B cell (primary cell): ENCODE data around the gene NIPAL1. TPM values are rescaled to one million over a fixed set of nuclear protein-coding genes. Genes with fewer than 3 reads are reported as not detected.

ENCODE experiments used
- ATAC-seq: fragments of 200-7000 bp; cut with Tn5 transposase; one replicate; pipeline ENCODE4 v1.10.0; 2021; ENCODE audit warnings: low read depth, mild to moderate bottlenecking, moderate number of reproducible peaks, moderate library complexity
- CTCF ChIA-PET: fragments of 350-600 bp; sonication (Branson Sonifier 250); formaldehyde crosslinking; loops from one replicate; lab custom pipeline; 2021; ENCODE audit warnings: antibody characterized with exemption, inconsistent platforms; lab: Charles Lee
- POLR2A ChIA-PET: fragments of 350-600 bp; sonication (Branson Sonifier 250); formaldehyde crosslinking; loops from one replicate; lab custom pipeline; 2021; ENCODE audit warnings: antibody characterized with exemption; lab: Charles Lee
- DNase-seq: peaks from one replicate; pipeline ENCODE4 v3.0.0; 2013
- H2AFZ ChIP-seq: 2 replicates; pipeline ENCODE4 v1.6.1; 2012; ENCODE audit warnings: mild to moderate bottlenecking, low read depth, low read length; ENCODE audit not compliant: insufficient read depth, poor library complexity, severe bottlenecking
- H3K27ac ChIP-seq, 2 donors: 1 replicate in 1 of 2; 2 replicates in 1 of 2; pipeline ENCODE4 v1.5.1; 2012 to 2013; ENCODE audit warnings: low read length in 2 of 2, mild to moderate bottlenecking in 2 of 2, moderate library complexity in 1 of 2
- H3K27me3 ChIP-seq, 4 experiments: fragments of 200-600 bp in 1 of 4; sonication (generic) in 1 of 4; replicated peaks in 1 of 4; 1 replicate in 2 of 4; 2 replicates in 2 of 4; pipeline versions ENCODE4 v1.6.1 to v1.7.0; 2013 to 2016; ENCODE audit warnings: low read length in 3 of 4, mild to moderate bottlenecking in 2 of 4, mixed read lengths in 1 of 4, moderate library complexity in 1 of 4; ENCODE audit not compliant: insufficient read depth in 4 of 4, control insufficient read depth in 3 of 4; ENCODE audit errors: control extremely low read depth in 1 of 4
- H3K36me3 ChIP-seq, 2 experiments: replicated peaks in 1 of 2; 1 replicate in 1 of 2; 2 replicates in 1 of 2; pipeline versions ENCODE4 v1.6.1 to v1.7.1; 2013; ENCODE audit warnings: low read length in 1 of 2; ENCODE audit not compliant: insufficient read depth in 2 of 2, control insufficient read depth in 1 of 2; ENCODE audit errors: control extremely low read depth in 1 of 2, extremely low read depth in 1 of 2
- H3K4me1 ChIP-seq, 2 donors: fragments of 200-600 bp in 1 of 2; sonication (generic) in 1 of 2; 1 replicate in 1 of 2; 2 replicates in 1 of 2; pipeline versions ENCODE4 v1.5.1 to v1.6.1; 2013 to 2017; ENCODE audit warnings: low read length in 2 of 2; ENCODE audit not compliant: control insufficient read depth in 2 of 2, insufficient read depth in 2 of 2
- H3K4me2 ChIP-seq: replicated peaks from 2 replicates; pipeline ENCODE3; 2012; ENCODE audit warnings: mild to moderate bottlenecking, low read depth, low read length; ENCODE audit not compliant: poor library complexity, severe bottlenecking
- H3K4me3 ChIP-seq, 5 experiments: fragments of 200-600 bp in 1 of 5; sonication (generic) in 1 of 5; 1 replicate in 3 of 5; 2 replicates in 2 of 5; pipeline versions ENCODE4 v1.5.1 to v1.7.0; 2011 to 2016; ENCODE audit warnings: low read length in 4 of 5, mild to moderate bottlenecking in 4 of 5, low read depth in 2 of 5, control low read depth in 1 of 5, moderate library complexity in 1 of 5; ENCODE audit not compliant: insufficient read depth in 1 of 5; ENCODE audit errors: control extremely low read depth in 1 of 5, extremely low read depth in 1 of 5
- H3K79me2 ChIP-seq: fragments of 200-600 bp; sonication (generic); one replicate; pipeline ENCODE4 v1.6.0; 2016; ENCODE audit warnings: low read length; ENCODE audit not compliant: control insufficient read depth, insufficient read depth
- H3K9ac ChIP-seq: fragments of 200-600 bp; sonication (generic); 2 replicates; pipeline ENCODE4 v1.6.1; 2017; ENCODE audit warnings: mild to moderate bottlenecking, low read length, moderate library complexity
- H3K9me3 ChIP-seq, 3 donors: one replicate each; pipeline versions ENCODE4 v1.6.1 to v1.7.1; 2013; ENCODE audit warnings: low read length in 2 of 3; ENCODE audit not compliant: control insufficient read depth in 2 of 3, insufficient read depth in 1 of 3; ENCODE audit errors: control extremely low read depth in 1 of 3
- H4K20me1 ChIP-seq: 2 replicates; pipeline ENCODE4 v1.6.0; 2012; ENCODE audit warnings: mild to moderate bottlenecking, low read length; ENCODE audit not compliant: insufficient read depth, control insufficient read depth, poor library complexity, severe bottlenecking
- H3K27ac Mint-ChIP-seq: one replicate; pipeline ENCODE4 v1.8.0; 2021; ENCODE audit warnings: mixed read lengths
- H3K27me3 Mint-ChIP-seq: one replicate; pipeline ENCODE4 v1.8.0; 2021; ENCODE audit warnings: mixed read lengths
- H3K4me1 Mint-ChIP-seq: one replicate; pipeline ENCODE4 v1.8.0; 2021; ENCODE audit warnings: mixed read lengths
- H3K4me3 Mint-ChIP-seq: one replicate; pipeline ENCODE4 v1.8.0; 2021; ENCODE audit warnings: mixed read lengths
- H3K9me3 Mint-ChIP-seq: one replicate; pipeline ENCODE4 v1.8.0; 2022; ENCODE audit warnings: mixed read lengths; ENCODE audit not compliant: insufficient read depth
- EZH2 ChIP-seq: IDR thresholded peaks from 2 replicates; pipeline ENCODE4 v1.6.1; 2012; ENCODE audit warnings: borderline replicate concordance, low read depth, mild to moderate bottlenecking, moderate library complexity, low read length; ENCODE audit not compliant: insufficient read depth, poor library complexity, severe bottlenecking
- WGBS: methylation state at CpG from one replicate; pipeline ENCODE4 v1.1.5; 2013; ENCODE audit warnings: missing lambda C conversion rate; ENCODE audit not compliant: insufficient coverage; 5-methylcytosine and 5-hydroxymethylcytosine counted together
- intact Hi-C: fragments of 100-400 bp; cut with micrococcal nuclease; formaldehyde crosslinking; loops from one replicate; pipeline ENCODE4 v1.10.0; 2022
- polyA plus RNA-seq: library from polyadenylated mRNA; depleted of rRNA; stranded (reverse); fragments of >200 nt; gene quantifications from 2 replicates; pipeline ENCODE4 v1.2.3, GENCODE V29; 2012
- total RNA-seq, 2 donors: library from RNA; stranded (reverse); fragments of 120-200 nt in 1 of 2; gene quantifications; 1 replicate in 1 of 2; 2 replicates in 1 of 2; pipeline versions ENCODE4 v1.2.3 to v1.2.4, GENCODE V29; 2013 to 2022
- TF ChIP-seq, protein P1 (sequence below): fragments of 200-600 bp; IDR thresholded peaks from one replicate; pipeline ENCODE4 v1.8.0; 2022; ENCODE audit warnings: antibody characterized with exemption, mild to moderate bottlenecking

The NIPAL1 gene
- total and polyA plus RNA-seq, 2 donors (not counting 1 experiment from before 2014, with no cell fraction given): 0.24 to 1.1 TPM

- Histone ChIP-seq H3K79me2 (no peaks in the 10 kb centered on the region), H3K4me2 (no peak overlapping the region), H3K4me3 (no peak overlapping the region), H2AFZ (no peak overlapping the region), H3K36me3 (no peaks in the 10 kb centered on the region), H3K4me1 (no peaks in the 10 kb centered on the region), H3K9ac (no peak overlapping the region), H3K27me3 (peaks cover 0 to 12% (median 6%) of the 10 kb centered on the region in 4 experiments), H4K20me1 (no peaks in the 10 kb centered on the region), H3K27ac (no peak overlapping the region), H3K9me3 (no peaks in the 10 kb centered on the region)
- ChIA-PET CTCF (interaction anchor here (0.9 kb wide), 1 partner anchor 26 kb away, joined by 3 read pairs; no protein-coding TSS in a partner anchor), POLR2A (no interaction called here)
- no peak for DNase-seq
- H3K27ac Mint-ChIP-seq: no peak overlapping the region
- intact Hi-C loops: no loop called here
- peaks cover 30% of the 10 kb centered on the region for H3K27me3 Mint-ChIP-seq
- no peaks in the 10 kb centered on the region for H3K4me1 Mint-ChIP-seq
- no peak for ATAC-seq
- no peak overlapping the region for H3K4me3 Mint-ChIP-seq
- WGBS: 97% methylated on average over 3 of the region's 5 CpGs
- TF ChIP-seq, protein P1, sequence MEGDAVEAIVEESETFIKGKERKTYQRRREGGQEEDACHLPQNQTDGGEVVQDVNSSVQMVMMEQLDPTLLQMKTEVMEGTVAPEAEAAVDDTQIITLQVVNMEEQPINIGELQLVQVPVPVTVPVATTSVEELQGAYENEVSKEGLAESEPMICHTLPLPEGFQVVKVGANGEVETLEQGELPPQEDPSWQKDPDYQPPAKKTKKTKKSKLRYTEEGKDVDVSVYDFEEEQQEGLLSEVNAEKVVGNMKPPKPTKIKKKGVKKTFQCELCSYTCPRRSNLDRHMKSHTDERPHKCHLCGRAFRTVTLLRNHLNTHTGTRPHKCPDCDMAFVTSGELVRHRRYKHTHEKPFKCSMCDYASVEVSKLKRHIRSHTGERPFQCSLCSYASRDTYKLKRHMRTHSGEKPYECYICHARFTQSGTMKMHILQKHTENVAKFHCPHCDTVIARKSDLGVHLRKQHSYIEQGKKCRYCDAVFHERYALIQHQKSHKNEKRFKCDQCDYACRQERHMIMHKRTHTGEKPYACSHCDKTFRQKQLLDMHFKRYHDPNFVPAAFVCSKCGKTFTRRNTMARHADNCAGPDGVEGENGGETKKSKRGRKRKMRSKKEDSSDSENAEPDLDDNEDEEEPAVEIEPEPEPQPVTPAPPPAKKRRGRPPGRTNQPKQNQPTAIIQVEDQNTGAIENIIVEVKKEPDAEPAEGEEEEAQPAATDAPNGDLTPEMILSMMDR: no peak
- no peak for TF ChIP-seq EZH2
- no peaks in the 10 kb centered on the region for H3K9me3 Mint-ChIP-seq
These were observed 42.3 kb downstream of the NIPAL1 start for GRCh38 chr4:48058617-48059530.

GRCh38 chr4:48064349-48064748 is 47.8 kb downstream of the NIPAL1 start:
- peaks cover 0 to under 1% (median 0%) of the 10 kb centered on the region in 4 experiments for H3K27me3 ChIP-seq
- ATAC-seq: no peak
- H2AFZ ChIP-seq: no peak overlapping the region
- Mint-ChIP-seq H3K9me3 (no peaks in the 10 kb centered on the region), H3K27me3 (peaks cover 17% of the 10 kb centered on the region), H3K27ac (no peak overlapping the region), H3K4me1 (no peaks in the 10 kb centered on the region), H3K4me3 (no peak overlapping the region)
- TF ChIP-seq, protein P1: no peak
- no peak for TF ChIP-seq EZH2
- H4K20me1 ChIP-seq: no peaks in the 10 kb centered on the region
- CTCF ChIA-PET: no interaction called here
- H3K27ac ChIP-seq: no peak overlapping the region
- WGBS: 53% methylated on average over 2 of the region's 3 CpGs
- POLR2A ChIA-PET: no interaction called here
- no peak overlapping the region for H3K4me3 ChIP-seq
- no peaks in the 10 kb centered on the region for H3K4me1 ChIP-seq
- H3K79me2 ChIP-seq: no peaks in the 10 kb centered on the region
- DNase-seq: no peak
- H3K9ac ChIP-seq: no peak overlapping the region
- no peaks in the 10 kb centered on the region for H3K9me3 ChIP-seq
- H3K36me3 ChIP-seq: no peaks in the 10 kb centered on the region
- intact Hi-C loops: no loop called here
- no peak overlapping the region for H3K4me2 ChIP-seq
